Medulla oblongata (tissue), 1 donor: ENCODE measurements around the gene UVRAG.

Experiments
- DNase-seq: peaks from one replicate; pipeline ENCODE4 v3.0.0-alpha.2; 2015; ENCODE audit errors: extremely low spot score

The UVRAG gene

GRCh38 chr11:75802913-75803820, 11.8 kb upstream of the UVRAG start:
- DNase-seq, result peak; percentile 93

- DNase-seq, result no peak
Observed at GRCh38 chr11:75809111-75809510, 5.9 kb upstream of the UVRAG start.

- DNase-seq, result no peak
Observed at GRCh38 chr11:75809991-75810390, 5.0 kb upstream of the UVRAG start.

- DNase-seq, result no peak
Observed at GRCh38 chr11:75810637-75811390, 4.2 kb upstream of the UVRAG start.

- no peak for DNase-seq
Observed at GRCh38 chr11:75811485-75811884, 3.5 kb upstream of the UVRAG start.

GRCh38 chr11:75812542-75813040, 2.4 kb upstream of the UVRAG start:
- no peak for DNase-seq

GRCh38 chr11:75813124-75813523, 1.9 kb upstream of the UVRAG start:
- no peak for DNase-seq

GRCh38 chr11:75813622-75814039, 1.4 kb upstream of the UVRAG start:
- DNase-seq, result no peak

GRCh38 chr11:75814363-75814676, 690 bp upstream of the UVRAG start:
- DNase-seq, result no peak

- no peak for DNase-seq
Observed at GRCh38 chr11:75815345-75816168, 547 bp downstream of the UVRAG start.

GRCh38 chr11:75816561-75817239, 1.7 kb downstream of the UVRAG start:
- peak; percentile 37 for DNase-seq

- no peak for DNase-seq
Observed at GRCh38 chr11:75820645-75821044, 5.6 kb downstream of the UVRAG start.

GRCh38 chr11:75821202-75821601, 6.2 kb downstream of the UVRAG start:
- DNase-seq, result no peak

GRCh38 chr11:75822541-75822940, 7.5 kb downstream of the UVRAG start:
- no peak for DNase-seq

GRCh38 chr11:75823415-75823814, 8.4 kb downstream of the UVRAG start:
- no peak for DNase-seq

- no peak for DNase-seq
Observed at GRCh38 chr11:75823946-75824345, 8.9 kb downstream of the UVRAG start.

GRCh38 chr11:75826461-75827230, 11.6 kb downstream of the UVRAG start:
- no peak for DNase-seq

GRCh38 chr11:75827562-75827961, 12.6 kb downstream of the UVRAG start:
- no peak for DNase-seq

- DNase-seq, result no peak
Observed at GRCh38 chr11:75831915-75832502, 17.0 kb downstream of the UVRAG start.

- DNase-seq, result no peak
Observed at GRCh38 chr11:75834728-75835127, 19.7 kb downstream of the UVRAG start.
